HL-60 (cell line): ENCODE data around the gene PRR15L.
"Not testable (repeated sequence)": the region's sequence is repeated elsewhere in the genome, so short reads cannot be mapped to it uniquely, and the experiment has no call there.

Experiments used
- DNase-seq, 2 experiments: peaks; one replicate each; pipeline ENCODE4 v3.0.0-alpha.2; 2010 to 2020; ENCODE audit warnings: low read depth in 1 of 2, low spot score in 1 of 2
- H3K27ac ChIP-seq: fragments of 250-450 bp; sonication (Bioruptor Pico); replicated peaks from 2 replicates; pipeline ENCODE4 v1.5.1; 2020; ENCODE audit warnings: mild to moderate bottlenecking, moderate library complexity
- H3K27me3 ChIP-seq: fragments of 250-450 bp; sonication (Bioruptor Pico); 2 replicates; pipeline ENCODE4 v1.5.1; 2021; ENCODE audit warnings: mild to moderate bottlenecking, moderate library complexity; ENCODE audit not compliant: insufficient read depth, poor library complexity, severe bottlenecking
- H3K4me3 ChIP-seq: replicated peaks from 2 replicates; pipeline ENCODE4 v1.5.1; 2011; ENCODE audit warnings: mild to moderate bottlenecking, control low read depth, low read length; ENCODE audit not compliant: insufficient read depth
- CTCF ChIP-seq: IDR thresholded peaks from one replicate; pipeline ENCODE4 v1.5.1; 2011; ENCODE audit warnings: low read length, control low read depth, inconsistent platforms; ENCODE audit not compliant: insufficient read depth
- GABPA ChIP-seq: IDR thresholded peaks from 2 replicates; pipeline ENCODE4 v1.6.1; 2012; ENCODE audit warnings: low read depth
- POLR2AphosphoS5 ChIP-seq: IDR thresholded peaks from 2 replicates; pipeline ENCODE4 v1.6.1; 2012; ENCODE audit warnings: low read depth
- REST ChIP-seq: IDR thresholded peaks from 2 replicates; pipeline ENCODE4 v1.6.1; 2012; ENCODE audit warnings: low read depth; ENCODE audit not compliant: insufficient replicate concordance
- SPI1 ChIP-seq: IDR thresholded peaks from 2 replicates; pipeline ENCODE4 v1.6.1; 2012; ENCODE audit warnings: low read depth, mild to moderate bottlenecking, borderline replicate concordance

The PRR15L gene

GRCh38 chr17:47989159-47989558, 31.5 kb upstream of the PRR15L start:
- Histone ChIP-seq H3K27me3 (no peaks in the 10 kb centered on the region), H3K27ac (no peak overlapping the region), H3K4me3 (no peak overlapping the region)
- TF ChIP-seq REST (no peak), CTCF (no peak), POLR2AphosphoS5 (no peak), SPI1 (no peak), GABPA (no peak)
- no peak for DNase-seq

GRCh38 chr17:47988445-47988844, 30.8 kb upstream of the PRR15L start:
- not testable (repeated sequence) for H3K27ac ChIP-seq, H3K4me3 ChIP-seq, DNase-seq

GRCh38 chr17:47987240-47987835, 29.7 kb upstream of the PRR15L start:
- no peak overlapping the region for H3K4me3 ChIP-seq
- no peak for DNase-seq
- TF ChIP-seq SPI1 (no peak), GABPA (no peak), POLR2AphosphoS5 (no peak), CTCF (no peak), REST (no peak)
- no peaks in the 10 kb centered on the region for H3K27me3 ChIP-seq
- no peak overlapping the region for H3K27ac ChIP-seq

More at GRCh38 chr17:47988445-47988844, 30.8 kb upstream of the PRR15L start:
- not testable (repeated sequence) for H3K27me3 ChIP-seq

GRCh38 chr17:47986520-47986919, 28.8 kb upstream of the PRR15L start:
- H3K27ac ChIP-seq: no peak overlapping the region
- no peak for TF ChIP-seq REST
- TF ChIP-seq SPI1: no peak
- TF ChIP-seq CTCF: no peak
- no peak for TF ChIP-seq POLR2AphosphoS5
- TF ChIP-seq GABPA: no peak

More at GRCh38 chr17:47986520-47986919, 28.8 kb upstream of the PRR15L start:
- DNase-seq: no peak
- H3K4me3 ChIP-seq: no peak overlapping the region
- no peaks in the 10 kb centered on the region for H3K27me3 ChIP-seq
